Stimulated activated naive CD8-positive, alpha-beta T cell treated with anti-CD3 and anti-CD28 coated beads, Interleukin-15, Interleukin-2, amounts not matched to agents 100 ng/mL and 50 ng/mL, for 24 hours (primary cell): ENCODE measurements around the gene NNMT.

Experiments used
- H3K27ac Mint-ChIP-seq: one replicate; pipeline ENCODE4 v1.8.0; 2021; ENCODE audit warnings: mild to moderate bottlenecking, mixed read lengths
- H3K27me3 Mint-ChIP-seq: one replicate; pipeline ENCODE4 v1.8.0; 2021; ENCODE audit warnings: mixed read lengths
- H3K36me3 Mint-ChIP-seq: one replicate; pipeline ENCODE4 v1.8.0; 2021; ENCODE audit warnings: low read depth, mixed read lengths
- H3K4me1 Mint-ChIP-seq: one replicate; pipeline ENCODE4 v1.8.0; 2021; ENCODE audit warnings: low read depth, mixed read lengths
- H3K4me3 Mint-ChIP-seq: one replicate; pipeline ENCODE4 v1.8.0; 2021; ENCODE audit warnings: mild to moderate bottlenecking, mixed read lengths
- H3K9me3 Mint-ChIP-seq: one replicate; pipeline ENCODE4 v1.8.0; 2021; ENCODE audit warnings: mixed read lengths

NNMT gene

DNA sequence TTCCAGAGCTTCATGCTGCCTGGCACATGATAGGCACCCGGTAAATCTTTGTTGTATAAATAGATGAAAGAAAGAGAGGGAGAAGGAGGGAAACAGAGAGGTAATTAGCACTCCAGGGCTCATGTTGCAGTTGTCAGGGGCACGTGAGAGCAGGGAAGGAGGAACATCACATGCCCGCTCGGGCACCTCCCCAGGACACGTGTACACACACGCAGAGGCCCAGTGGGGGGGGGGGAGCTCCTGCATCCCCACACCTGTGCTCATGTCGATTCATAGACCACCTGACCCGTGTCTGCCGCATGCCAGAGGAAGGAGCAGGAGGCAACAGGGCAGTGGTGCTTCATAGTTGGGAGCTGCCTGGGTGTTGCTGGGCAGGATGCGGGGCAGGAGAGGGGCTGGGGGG is 37.1 kb upstream of the NNMT start:
- H3K9me3 Mint-ChIP-seq: no peaks in the 10 kb centered on the region
- H3K4me1 Mint-ChIP-seq: peaks cover 15% of the 10 kb centered on the region
- no peaks in the 10 kb centered on the region for H3K36me3 Mint-ChIP-seq
- no peak overlapping the region for H3K27ac Mint-ChIP-seq
- H3K27me3 Mint-ChIP-seq: no peaks in the 10 kb centered on the region
- H3K4me3 Mint-ChIP-seq: no peak overlapping the region

- Mint-ChIP-seq H3K27ac (no peak overlapping the region), H3K4me1 (peaks cover 15% of the 10 kb centered on the region), H3K9me3 (no peaks in the 10 kb centered on the region), H3K27me3 (no peaks in the 10 kb centered on the region), H3K4me3 (no peak overlapping the region), H3K36me3 (no peaks in the 10 kb centered on the region)
Measured at GRCh38 chr11:114259551-114259983, 36.6 kb upstream of the NNMT start.

DNA sequence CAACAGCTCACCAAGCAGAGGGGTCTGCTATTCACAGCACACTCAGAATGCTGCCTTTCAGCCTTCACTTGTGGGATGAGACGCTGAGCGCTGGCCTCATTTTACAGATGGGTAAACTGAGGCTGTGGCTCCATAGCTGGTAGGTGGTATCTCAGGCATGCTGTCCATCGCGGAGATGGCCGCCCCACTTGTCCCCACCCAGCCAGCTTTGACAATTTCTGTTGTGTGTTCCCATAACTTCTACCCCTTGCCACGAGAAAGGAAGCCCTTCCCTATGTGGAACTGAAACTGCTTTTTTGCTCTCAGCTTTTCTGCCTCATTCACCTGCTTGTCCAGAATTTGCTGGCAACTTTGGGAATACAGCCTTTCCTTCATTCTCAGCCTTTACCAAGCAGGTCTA is 36.1 kb upstream of the NNMT start:
- no peaks in the 10 kb centered on the region for H3K36me3 Mint-ChIP-seq
- H3K4me3 Mint-ChIP-seq: no peak overlapping the region
- no peaks in the 10 kb centered on the region for H3K9me3 Mint-ChIP-seq
- no peaks in the 10 kb centered on the region for H3K27me3 Mint-ChIP-seq
- no peak overlapping the region for H3K27ac Mint-ChIP-seq
- peaks cover 15% of the 10 kb centered on the region for H3K4me1 Mint-ChIP-seq

DNA sequence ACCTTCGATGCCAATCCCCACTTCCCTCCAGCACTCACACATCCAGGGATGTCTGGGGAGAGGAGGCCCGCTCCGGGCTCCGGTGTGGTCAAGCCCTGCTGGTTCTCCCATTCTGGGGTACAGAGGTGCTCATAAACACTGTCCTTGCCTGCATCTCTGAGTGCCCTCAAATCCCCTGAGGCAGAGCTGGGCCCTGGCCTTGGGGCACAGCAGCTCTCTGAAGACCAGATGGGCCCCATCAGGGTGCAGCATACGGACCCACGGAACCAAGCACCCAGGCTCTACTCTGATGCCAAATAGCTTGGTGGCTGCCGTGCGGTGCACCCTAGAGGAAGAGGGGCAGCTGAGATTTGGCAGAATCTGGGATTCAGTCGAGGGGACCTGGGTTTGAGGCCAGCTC is 35.7 kb upstream of the NNMT start:
- Mint-ChIP-seq H3K9me3 (no peaks in the 10 kb centered on the region), H3K36me3 (no peaks in the 10 kb centered on the region), H3K27ac (no peak overlapping the region), H3K27me3 (no peaks in the 10 kb centered on the region), H3K4me3 (no peak overlapping the region), H3K4me1 (peaks cover 15% of the 10 kb centered on the region)

DNA sequence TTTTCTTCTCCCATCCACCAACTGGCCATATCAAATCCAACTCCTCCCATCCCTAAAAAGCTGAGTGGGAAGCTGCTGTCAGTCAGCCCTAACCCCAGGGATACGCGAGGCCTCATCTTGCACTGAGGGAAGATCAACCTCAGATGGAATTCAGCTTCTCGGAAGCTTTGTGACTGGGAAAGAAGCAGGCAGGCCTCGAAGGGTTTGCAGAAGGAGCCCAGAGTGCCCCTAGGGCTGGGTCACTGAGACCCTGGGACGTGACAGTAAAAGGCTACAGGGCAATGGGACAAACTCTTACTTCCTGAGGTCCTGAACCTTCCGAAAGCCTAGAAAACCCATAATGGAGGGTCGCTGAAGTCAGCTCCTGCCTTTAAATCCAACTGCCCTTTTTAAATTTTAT is 34.4 kb upstream of the NNMT start:
- Mint-ChIP-seq H3K36me3 (no peaks in the 10 kb centered on the region), H3K27ac (no peak overlapping the region), H3K4me1 (peaks cover 15% of the 10 kb centered on the region), H3K4me3 (no peak overlapping the region), H3K27me3 (no peaks in the 10 kb centered on the region), H3K9me3 (no peaks in the 10 kb centered on the region)

DNA sequence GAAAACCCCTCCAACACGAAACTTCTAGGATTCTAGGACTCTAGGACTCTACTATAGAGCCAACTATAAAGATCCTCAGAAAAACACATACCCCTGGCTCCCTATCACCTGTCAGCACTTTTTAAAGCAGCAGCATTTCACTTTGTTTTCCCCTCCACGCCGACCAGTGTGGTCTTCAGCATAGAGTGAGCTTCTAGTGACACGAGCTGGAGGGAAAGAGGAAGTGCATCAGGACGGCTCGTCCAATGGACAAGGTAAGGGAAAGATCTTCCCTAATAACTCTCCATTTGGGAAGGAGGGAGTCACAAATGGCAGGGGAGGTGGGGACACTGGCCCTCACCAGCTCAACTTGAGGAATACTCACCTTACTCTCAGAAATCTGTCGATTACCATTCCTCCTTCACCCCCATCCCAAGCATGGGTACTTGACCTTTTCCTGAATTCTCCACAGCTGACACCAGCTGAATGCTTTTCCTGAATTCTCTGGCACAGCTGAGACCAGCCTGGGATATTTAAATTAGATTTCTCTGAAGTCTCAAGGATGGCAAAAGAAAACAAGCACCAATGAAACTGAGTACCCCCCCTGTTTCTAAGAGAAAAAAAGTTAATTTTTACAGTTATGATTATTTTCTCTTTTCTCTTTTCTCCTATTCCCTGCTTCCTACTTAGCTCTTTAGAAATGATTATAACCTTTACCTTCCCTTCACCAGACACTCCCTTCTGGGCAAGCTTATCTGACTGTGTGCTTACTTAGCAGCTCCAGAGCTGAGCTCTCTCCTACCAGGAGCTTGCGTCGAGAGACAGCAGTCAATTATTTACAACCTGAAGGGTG is 33.3 kb upstream of the NNMT start:
- Mint-ChIP-seq H3K36me3 (no peaks in the 10 kb centered on the region), H3K4me3 (no peak overlapping the region), H3K9me3 (no peaks in the 10 kb centered on the region), H3K27ac (no peak overlapping the region), H3K27me3 (no peaks in the 10 kb centered on the region), H3K4me1 (peaks cover 15% of the 10 kb centered on the region)

DNA sequence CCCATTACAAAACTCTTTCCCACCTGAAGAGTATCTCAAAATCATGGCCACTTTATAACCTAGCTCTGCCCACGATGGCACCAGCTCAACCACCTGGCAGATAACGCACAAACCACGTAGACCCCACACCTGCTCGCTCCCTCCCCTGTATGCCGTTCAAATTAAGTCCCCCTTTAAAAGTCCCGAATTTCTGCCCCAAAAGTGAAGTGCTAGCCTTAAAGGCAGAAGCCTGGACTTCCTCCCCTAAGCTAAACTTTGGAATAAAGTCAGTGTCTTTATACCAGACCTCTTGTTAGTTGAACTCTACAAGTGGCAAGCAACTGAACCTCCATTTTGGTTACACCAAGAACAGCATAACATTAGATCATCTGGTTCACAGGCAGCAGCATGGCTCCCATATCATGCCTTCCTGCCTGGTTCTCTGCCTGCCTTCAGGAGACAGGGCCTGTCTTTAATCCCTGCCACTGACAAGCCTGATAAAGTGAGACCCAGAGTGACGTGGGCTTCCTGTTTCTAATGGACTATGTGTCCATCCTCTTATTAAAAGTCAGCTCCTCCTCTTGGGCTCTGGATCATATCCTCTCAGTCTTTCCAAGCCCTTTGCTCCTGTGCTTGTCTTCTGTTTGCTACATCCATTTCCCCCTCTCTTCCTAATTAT is 32.6 kb upstream of the NNMT start:
- no peak overlapping the region for H3K27ac Mint-ChIP-seq
- no peaks in the 10 kb centered on the region for H3K27me3 Mint-ChIP-seq
- peaks cover 12% of the 10 kb centered on the region for H3K4me1 Mint-ChIP-seq
- no peaks in the 10 kb centered on the region for H3K9me3 Mint-ChIP-seq
- H3K36me3 Mint-ChIP-seq: no peaks in the 10 kb centered on the region
- H3K4me3 Mint-ChIP-seq: no peak overlapping the region

GRCh38 chr11:114264381-114264780 is 31.8 kb upstream of the NNMT start:
- no peaks in the 10 kb centered on the region for H3K9me3 Mint-ChIP-seq
- H3K27ac Mint-ChIP-seq: no peak overlapping the region
- H3K4me3 Mint-ChIP-seq: no peak overlapping the region
- peaks cover 8% of the 10 kb centered on the region for H3K4me1 Mint-ChIP-seq
- H3K27me3 Mint-ChIP-seq: peaks cover 6% of the 10 kb centered on the region
- H3K36me3 Mint-ChIP-seq: no peaks in the 10 kb centered on the region

DNA sequence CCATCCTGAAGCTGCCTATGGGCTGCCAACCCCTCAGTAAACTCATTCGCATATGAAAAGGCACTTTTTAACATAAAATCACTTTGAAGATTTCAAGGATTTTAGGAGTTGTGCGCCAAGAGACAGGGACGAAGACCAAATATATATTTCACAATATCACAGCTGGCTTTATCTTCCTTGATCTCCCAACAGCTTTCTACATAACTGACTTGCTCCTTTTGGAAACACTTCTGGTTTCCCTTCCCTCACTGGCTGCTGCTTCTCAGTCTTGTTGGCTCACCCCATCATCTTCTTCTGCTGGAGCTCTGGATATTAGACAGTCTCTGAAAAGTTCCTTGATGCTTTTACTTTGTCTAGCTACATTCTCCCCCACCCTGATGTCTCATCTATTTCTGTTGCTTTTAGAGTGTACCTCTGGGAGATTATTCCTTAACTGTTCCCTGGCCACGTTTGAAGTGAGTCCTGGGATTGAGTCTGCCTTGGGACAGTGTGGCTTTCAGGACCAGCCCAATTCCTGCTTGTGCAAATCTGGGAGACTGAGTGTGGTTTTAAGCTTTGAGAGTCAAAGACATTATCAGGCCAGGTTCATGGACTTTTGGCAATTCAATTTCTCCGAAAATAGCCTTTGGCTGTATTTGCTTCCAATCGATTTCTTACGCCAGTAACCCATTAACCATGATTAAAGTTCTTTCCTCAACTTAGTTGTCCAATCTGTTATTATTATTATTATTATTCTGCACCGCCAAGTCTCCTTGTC is 30.9 kb upstream of the NNMT start:
- peaks cover 8% of the 10 kb centered on the region for H3K27me3 Mint-ChIP-seq
- H3K27ac Mint-ChIP-seq: no peak overlapping the region
- H3K9me3 Mint-ChIP-seq: no peaks in the 10 kb centered on the region
- H3K4me1 Mint-ChIP-seq: peaks cover 2% of the 10 kb centered on the region
- no peak overlapping the region for H3K4me3 Mint-ChIP-seq
- no peaks in the 10 kb centered on the region for H3K36me3 Mint-ChIP-seq

DNA sequence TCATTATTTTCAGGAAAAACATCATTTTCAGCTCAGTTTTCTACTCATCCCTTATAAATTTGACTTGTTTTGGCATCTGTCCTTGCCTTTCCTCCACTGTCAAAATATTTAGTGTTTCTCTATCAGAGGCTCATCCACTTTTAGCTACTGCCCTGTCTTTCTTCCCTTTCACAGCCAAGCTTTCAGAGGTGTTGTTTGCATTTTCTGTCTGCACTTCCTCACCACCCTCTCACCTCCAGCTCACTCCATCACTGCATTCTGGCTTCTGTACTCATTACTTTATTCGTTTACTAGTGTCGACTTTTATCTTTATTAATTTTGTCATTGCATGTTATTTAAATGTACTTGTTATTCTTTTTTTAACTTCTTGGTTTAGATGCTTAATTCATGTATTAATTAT is 26.7 kb upstream of the NNMT start:
- Mint-ChIP-seq H3K4me3 (no peak overlapping the region), H3K27me3 (peaks cover 33% of the 10 kb centered on the region), H3K9me3 (no peaks in the 10 kb centered on the region), H3K4me1 (no peaks in the 10 kb centered on the region), H3K27ac (no peak overlapping the region), H3K36me3 (no peaks in the 10 kb centered on the region)

DNA sequence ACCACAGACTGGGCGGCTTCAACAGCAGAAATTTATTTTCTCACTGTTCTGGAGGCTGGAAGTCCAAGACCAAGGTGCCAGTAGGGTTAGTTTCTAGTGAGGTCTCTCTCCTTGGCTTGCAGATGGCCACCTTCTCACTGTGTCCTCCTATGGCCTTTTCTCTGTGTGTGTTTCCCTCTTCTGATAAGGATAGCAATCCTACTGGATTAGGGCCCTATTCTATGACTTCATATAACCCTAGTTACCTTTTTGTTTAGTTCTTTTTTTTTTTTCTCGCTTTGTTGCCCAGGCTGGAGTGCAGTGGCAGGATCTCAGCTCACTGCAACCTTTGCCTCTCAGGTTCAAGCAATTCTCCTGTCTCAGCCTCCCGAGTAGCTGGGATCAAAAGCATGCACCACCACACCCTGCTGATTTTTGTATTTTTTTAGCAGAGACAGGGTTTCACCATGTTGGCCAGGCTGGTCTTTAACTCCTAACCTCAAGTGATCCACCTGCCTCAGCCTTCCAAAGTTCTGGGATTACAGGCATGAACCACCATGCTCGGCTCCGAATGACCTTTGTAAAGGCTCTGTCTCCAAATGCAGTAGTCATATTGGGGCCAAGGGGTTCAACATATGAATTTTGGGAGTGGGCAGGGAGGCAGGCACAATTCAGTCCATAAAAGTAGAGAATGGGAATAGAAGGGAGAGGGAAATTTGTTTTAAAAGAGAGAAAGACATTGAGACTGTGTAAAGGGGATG is 25.5 kb upstream of the NNMT start:
- no peak overlapping the region for H3K4me3 Mint-ChIP-seq
- no peaks in the 10 kb centered on the region for H3K9me3 Mint-ChIP-seq
- peaks cover 42% of the 10 kb centered on the region for H3K27me3 Mint-ChIP-seq
- no peak overlapping the region for H3K27ac Mint-ChIP-seq
- H3K36me3 Mint-ChIP-seq: no peaks in the 10 kb centered on the region
- no peaks in the 10 kb centered on the region for H3K4me1 Mint-ChIP-seq

- Mint-ChIP-seq H3K27me3 (peaks cover 42% of the 10 kb centered on the region), H3K36me3 (no peaks in the 10 kb centered on the region), H3K4me1 (no peaks in the 10 kb centered on the region), H3K9me3 (no peaks in the 10 kb centered on the region), H3K4me3 (no peak overlapping the region), H3K27ac (no peak overlapping the region)
Measured at GRCh38 chr11:114271316-114271715, 24.9 kb upstream of the NNMT start.

- no peaks in the 10 kb centered on the region for H3K4me1 Mint-ChIP-seq
- no peaks in the 10 kb centered on the region for H3K9me3 Mint-ChIP-seq
- no peak overlapping the region for H3K27ac Mint-ChIP-seq
- peaks cover 42% of the 10 kb centered on the region for H3K27me3 Mint-ChIP-seq
- no peak overlapping the region for H3K4me3 Mint-ChIP-seq
- no peaks in the 10 kb centered on the region for H3K36me3 Mint-ChIP-seq
Measured at GRCh38 chr11:114272311-114272710, 23.9 kb upstream of the NNMT start.

GRCh38 chr11:114273071-114273470 is 23.1 kb upstream of the NNMT start:
- H3K9me3 Mint-ChIP-seq: no peaks in the 10 kb centered on the region
- H3K27ac Mint-ChIP-seq: no peak overlapping the region
- no peaks in the 10 kb centered on the region for H3K4me1 Mint-ChIP-seq
- peaks cover 42% of the 10 kb centered on the region for H3K27me3 Mint-ChIP-seq
- no peaks in the 10 kb centered on the region for H3K36me3 Mint-ChIP-seq
- no peak overlapping the region for H3K4me3 Mint-ChIP-seq
